Subcutaneous adipose tissue (tissue), 4 donors: Measurements from ENCODE around the gene CISD3. TPM values are rescaled to one million over a fixed set of nuclear protein-coding genes. Genes with fewer than 3 reads are reported as not detected.

Source experiments
- total RNA-seq, 4 donors: library from RNA; depleted of rRNA; stranded (reverse); fragments of >200 nt; gene quantifications; one replicate each; pipeline ENCODE4 v1.1.0, GENCODE V29; 2016
- TF ChIP-seq, protein P1 (sequence below): fragments of 450-650 bp; IDR thresholded peaks from one replicate; pipeline ENCODE4 v1.5.1; 2016; ENCODE audit warnings: low read depth, mild to moderate bottlenecking, control low read depth, antibody characterized with exemption, moderate library complexity

CISD3 gene, protein sequence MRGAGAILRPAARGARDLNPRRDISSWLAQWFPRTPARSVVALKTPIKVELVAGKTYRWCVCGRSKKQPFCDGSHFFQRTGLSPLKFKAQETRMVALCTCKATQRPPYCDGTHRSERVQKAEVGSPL
- total RNA-seq = 10 to 100 TPM; 11.0 to 19.7 (median 15.1) TPM

DNA sequence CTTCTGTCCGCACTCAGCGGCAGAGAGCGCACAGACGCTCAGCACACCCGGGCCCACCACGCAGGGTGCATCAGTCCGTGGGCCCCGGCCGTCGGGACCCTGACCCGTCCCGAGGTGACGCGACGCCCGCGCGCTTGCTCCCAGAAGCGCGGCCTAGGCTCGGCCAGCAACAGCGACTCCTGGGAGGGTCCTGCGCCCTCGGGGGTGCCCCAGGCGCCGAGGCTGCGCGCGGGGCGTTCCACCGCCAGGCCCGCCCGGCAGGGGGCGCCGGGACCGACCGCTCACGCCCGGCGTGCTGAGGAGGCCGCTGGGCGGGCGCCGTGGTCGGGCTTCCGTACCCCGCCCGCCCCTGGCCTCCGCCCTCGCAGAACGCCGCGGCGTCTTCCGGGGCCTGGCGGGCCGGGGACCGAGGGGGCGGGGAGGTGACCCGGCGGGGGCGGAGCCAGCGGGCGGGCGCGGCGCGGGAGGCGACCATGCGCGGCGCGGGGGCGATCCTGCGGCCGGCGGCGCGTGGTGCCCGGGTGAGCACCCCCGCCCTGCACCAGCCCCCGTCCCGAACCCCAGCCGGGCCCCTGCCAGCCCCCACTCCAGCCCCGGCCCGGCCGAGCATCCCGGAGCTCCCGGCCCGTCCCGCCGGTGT, at the start of gene CISD3:
CISD3 (plus strand) TSS at position 456 of the 640 bp plus-strand sequence; CDS start at position 474, 18 bp downstream.
- TF ChIP-seq, protein P1, sequence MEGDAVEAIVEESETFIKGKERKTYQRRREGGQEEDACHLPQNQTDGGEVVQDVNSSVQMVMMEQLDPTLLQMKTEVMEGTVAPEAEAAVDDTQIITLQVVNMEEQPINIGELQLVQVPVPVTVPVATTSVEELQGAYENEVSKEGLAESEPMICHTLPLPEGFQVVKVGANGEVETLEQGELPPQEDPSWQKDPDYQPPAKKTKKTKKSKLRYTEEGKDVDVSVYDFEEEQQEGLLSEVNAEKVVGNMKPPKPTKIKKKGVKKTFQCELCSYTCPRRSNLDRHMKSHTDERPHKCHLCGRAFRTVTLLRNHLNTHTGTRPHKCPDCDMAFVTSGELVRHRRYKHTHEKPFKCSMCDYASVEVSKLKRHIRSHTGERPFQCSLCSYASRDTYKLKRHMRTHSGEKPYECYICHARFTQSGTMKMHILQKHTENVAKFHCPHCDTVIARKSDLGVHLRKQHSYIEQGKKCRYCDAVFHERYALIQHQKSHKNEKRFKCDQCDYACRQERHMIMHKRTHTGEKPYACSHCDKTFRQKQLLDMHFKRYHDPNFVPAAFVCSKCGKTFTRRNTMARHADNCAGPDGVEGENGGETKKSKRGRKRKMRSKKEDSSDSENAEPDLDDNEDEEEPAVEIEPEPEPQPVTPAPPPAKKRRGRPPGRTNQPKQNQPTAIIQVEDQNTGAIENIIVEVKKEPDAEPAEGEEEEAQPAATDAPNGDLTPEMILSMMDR = no peak

DNA sequence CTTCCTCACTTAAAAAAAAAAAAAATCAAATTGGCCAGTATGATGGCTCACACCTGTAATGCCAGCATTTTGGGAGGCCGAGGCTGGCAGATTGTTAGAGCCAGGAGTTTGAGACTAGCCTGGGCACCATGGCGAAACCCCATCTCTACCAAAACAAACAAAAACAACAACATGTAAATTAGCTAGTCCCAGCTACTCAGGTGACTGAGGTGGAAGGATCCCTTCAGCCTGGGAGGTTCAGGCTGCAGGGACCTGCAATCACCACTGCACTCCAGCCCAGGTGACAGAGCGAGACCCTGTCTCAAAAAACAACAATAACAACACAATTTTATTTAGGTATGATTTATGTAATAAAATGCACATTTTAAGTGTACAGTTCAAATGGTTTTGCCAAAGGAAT, 49.0 kb upstream of the CISD3 start:
- TF ChIP-seq, protein P1 = no peak

DNA sequence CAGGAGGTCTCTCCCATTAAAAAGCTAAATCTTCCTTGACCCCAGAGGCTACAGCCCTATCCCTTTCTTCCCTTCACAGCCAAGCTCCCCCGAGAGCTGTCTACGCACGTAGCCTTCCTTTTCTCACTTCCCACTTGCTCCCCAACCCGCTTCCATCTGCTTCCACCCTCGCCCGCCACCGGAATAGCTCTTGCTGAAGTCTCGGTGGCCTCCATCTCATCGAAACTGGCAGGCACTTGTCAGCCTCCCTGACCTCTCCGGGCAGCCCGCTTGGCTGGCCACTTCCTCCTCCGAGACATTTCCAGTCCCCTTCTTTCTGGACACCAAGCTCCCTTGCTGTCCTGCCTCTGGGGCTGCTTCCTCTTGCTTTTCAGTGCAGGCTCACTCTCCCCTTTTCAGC, 44.6 kb upstream of the CISD3 start:
- TF ChIP-seq, protein P1 = no peak

DNA sequence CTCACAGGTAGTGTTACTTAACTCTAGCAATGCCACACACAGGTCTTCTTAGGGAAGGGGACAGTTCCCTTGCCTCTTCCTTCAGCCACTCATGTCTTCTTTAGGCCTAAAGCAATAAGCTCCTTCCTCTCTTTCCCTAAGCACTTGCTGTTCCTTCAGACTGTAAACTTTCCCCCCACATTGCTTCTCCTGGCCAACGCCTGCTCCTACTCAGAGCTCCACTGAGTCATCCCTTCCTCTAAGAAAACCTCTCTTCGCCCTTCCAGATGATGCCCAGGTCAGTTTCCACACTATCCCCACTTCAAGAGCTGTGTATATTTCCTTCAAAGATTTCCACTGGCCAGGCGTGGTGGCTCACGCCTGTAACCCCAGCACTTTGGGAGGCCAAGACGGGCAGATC, 42.9 kb upstream of the CISD3 start:
- TF ChIP-seq, protein P1 = no peak

DNA sequence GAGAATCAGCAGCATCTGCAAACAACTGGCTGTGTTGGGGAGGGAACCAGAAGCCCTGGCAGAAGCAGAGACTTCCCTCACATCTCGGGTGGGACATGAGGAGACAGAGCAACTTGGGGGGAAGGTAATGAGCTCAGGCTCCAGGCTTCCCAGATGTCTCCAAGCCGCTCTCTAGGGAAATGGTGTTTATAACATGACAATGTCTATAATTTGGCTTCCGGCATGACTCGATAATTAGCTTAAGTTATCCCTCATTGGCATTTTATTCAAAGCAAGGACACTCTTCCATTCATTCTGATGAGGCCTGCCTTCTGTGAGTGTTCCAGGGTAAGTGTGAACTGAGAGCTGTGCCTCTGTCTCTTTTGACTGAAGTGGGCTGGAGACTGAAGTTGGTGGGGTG, 39.8 kb upstream of the CISD3 start:
- TF ChIP-seq, protein P1 = no peak

DNA sequence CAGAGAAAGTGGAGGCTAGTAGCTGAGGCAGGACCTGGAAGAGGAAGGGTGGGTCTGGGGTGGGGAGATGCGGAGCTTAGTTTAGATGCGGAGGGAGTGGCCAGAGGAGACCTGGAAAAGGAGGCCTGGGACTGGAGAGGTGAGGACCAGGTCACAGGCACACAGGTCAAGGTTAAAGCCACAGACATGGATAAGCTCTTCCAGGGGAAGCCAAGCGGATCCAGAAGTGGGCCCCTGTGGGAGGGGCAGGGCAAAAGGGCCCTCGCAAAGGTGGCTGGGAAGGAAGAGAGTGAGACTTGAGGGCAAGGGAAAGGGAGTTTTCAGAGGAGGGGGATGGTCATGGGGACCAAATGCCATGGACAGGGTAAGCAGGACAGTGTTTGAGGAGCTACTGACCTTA, 39.0 kb upstream of the CISD3 start:
- TF ChIP-seq, protein P1 = no peak

DNA sequence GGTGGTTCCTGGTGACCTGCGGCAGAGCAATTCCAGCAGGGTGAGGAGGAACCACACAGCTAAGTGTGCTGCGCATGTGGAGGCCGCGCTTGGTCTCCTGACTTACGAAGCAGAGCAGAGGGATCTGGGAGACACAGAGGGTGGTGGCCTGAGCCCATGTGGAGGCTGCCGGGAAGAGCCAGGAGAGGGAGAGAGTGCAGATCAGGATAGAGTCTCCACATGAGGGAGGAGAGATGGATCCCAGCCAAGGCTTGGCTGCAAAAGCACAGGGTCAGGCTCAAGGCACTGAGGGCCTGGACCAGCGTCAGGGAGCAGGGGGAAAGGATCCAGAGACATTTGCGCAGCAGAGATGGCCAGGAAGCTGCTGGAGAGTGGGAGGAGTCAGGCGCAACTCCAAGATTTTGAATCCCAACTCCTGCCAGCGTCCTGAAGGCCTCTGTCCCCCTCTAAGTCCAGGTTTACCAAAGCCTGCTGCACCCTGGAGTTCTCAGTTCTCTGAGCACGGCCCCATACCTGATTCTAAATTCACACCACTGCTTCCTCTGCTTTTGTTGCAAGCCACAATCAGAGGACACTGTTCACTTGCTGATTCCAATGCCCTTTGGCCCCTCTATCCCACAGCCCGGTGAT, 36.3 kb upstream of the CISD3 start:
- TF ChIP-seq, protein P1 = no peak
